HG02588 (cell line): ENCODE measurements around the gene TNNT2.

ENCODE experiments used
- ATAC-seq: cut with Tn5 transposase; IDR thresholded peaks from one replicate; pipeline ENCODE4 v1.9.1; 2021; ENCODE audit warnings: mild to moderate bottlenecking, moderate library complexity; ENCODE audit not compliant: unreplicated experiment

TNNT2 gene

DNA sequence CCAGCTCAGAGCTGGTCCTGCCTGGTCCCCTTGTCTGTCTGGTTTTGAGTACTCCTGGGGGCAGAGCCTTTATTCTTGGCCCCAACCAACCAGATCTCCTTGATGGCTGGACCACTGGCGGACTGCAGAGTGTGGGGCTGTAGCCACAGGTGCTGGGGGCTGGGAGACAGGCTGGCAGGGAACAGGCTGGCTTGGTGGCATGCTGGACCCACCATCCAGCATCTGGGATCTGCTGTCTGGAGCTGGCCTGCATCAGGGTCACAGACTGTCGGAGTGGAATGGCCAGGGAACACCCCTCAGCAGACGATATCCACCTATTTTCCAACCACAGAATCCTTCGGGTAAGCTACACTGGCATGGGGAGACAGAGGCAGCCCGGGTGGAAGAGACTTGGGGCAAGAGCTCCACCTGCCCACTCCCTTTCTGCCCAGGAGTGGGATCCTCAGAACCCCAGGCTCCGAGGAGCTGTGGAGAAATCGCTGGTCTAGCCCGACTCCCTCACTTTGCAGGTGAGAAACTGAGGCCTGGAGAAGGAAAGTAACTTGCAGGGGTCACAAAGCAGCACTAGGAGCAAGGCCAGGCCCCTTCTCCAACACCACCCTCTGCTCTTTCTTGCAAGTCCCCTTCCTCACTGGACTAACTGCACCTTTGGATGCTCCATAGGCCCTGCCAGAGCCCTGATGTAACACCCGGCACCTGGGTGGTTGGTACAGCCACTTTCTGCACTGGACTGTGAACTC lies 40.6 kb downstream of the TNNT2 start:
- no peak for ATAC-seq

DNA sequence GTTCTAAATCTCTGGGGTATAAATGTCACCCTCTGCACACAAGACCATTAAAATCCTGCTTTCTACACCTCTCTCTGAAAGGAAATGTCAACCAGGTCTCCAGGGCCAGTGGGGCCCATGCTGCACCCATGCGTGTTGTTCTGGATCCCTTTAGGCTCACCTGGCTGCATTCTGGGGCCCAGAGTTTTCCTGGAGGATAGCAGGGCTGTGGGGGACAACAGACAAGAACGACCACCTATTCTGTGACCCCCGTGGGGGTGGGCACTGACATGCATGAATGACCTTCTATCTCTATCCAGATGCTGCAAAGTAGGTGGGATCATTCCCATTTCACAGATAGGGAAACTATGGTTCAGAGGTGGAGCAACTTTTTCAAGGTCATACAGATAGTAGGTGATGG lies 41.6 kb downstream of the TNNT2 start:
- ATAC-seq = no peak

DNA sequence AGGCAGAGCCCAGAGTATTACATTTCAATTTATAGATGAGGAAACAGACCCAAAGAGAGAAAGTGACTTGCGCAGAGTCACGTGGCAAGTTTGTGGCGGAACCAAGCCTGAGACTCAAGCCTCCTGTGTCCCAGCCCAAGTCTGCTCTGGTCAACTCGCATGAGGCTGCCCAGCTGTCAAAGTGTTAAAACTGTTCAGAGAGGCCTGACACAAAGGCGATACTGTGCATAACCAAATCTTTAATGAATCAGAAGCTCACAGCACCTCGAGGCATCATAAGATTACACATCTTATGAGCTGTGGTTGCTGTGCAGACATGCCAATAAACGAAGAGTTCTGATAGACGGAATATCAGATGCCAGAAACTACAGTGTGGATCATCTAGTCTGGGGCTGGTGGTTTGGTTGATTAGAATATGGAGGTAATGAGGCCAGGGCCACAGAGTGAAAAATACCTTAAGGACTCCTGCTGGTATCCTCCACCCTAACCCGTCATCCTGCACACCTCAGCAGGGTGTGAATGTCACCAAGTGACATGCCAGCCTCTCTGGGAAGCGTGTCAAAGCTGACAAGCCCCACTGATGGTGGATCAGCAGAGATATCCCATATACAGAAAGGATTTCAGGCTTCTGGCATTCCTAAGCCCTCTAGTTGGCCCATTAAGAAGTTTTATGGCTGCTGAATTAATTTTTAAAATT lies 42.2 kb downstream of the TNNT2 start:
- ATAC-seq = no peak

DNA sequence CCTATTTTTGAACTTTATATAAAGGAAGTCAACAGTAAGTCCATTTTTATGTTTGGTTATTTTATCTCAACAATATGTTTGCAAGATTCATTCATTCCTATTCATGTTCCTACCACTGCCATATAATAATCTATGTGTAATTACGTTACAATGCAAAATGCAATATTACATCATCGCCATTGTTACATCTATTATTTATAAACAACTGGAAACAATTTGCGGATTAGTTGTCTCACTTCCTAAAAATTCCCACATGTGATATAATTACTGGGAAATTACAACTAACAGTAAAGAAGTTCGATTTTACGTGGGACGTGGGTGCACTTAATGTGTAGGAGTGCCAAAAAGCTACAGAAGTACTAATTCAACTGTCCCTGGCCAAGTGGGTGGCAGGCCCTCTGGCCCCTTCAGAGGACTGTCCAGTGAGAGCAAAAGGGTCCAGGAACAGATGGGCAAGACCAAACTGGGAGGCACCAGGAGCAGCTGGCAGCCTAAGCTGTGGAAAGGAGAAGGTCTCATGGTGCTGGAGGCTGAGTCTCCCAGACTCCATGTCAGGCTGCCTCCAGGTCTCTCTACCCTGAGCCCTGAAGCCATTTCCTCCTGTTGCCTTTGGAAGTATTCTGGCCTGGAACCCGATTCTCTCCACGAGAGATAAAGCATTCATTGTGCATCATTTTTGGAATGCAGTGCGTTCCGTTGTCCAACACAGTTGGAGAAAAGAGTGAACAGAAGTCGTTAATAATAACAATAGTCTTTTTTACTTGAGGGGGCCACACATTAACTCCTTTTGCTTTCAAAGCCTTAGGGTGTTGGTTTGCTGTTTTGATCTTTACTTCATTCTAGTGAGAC lies 42.9 kb downstream of the TNNT2 start:
- no peak for ATAC-seq

DNA sequence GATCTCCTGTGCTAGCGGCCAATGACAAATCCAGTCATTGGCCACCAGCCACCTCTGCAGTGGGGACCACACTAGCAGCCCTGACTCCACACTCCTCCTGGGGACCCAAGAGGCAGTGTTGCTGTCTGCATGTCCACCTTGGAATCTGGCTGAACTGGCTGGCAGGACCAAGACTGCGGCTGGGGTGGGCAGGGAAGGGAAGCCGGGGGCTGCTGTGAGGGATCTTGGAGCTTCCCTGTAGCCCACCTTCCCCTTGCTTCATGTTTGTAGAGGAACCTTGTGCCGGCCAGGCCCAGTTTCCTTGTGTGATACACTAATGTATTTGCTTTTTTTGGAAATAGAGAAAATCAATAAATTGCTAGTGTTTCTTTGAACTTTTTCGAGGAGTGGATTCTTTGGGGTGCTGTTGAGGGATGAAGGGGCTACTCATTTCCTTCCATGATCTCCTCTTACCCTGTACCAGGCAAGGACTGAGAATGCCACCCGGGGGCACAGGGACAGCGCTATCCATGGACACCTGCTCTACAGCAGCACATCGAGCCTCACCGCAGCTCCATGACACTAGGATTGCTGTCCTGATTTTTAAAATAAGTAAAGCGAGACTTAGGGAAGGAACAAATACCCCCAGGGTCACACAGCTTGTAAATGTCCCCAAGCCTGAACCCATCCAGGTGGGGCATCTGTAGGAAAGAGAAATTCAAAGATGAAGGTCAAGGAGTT lies 44.7 kb downstream of the TNNT2 start:
- no peak for ATAC-seq

DNA sequence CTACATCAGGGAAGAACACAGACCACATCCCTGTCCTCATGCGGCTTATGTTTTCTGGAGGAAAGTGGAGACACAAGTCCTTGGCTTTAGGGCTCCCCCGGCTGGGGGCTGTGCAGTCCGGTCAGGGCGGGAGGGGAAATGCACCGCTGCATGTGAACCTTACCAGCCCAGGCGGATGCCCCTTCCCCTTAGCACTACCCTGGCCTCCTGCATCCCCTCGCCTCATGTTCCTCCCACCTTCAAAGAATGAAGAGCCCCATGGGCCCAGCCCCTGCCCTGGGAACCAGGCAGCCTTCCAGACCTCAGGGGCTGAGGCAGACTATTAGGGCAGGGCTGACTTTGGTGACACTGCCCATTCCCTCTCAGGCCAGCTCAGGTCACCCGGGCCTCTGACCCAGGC lies 45.5 kb downstream of the TNNT2 start:
- no peak for ATAC-seq

DNA sequence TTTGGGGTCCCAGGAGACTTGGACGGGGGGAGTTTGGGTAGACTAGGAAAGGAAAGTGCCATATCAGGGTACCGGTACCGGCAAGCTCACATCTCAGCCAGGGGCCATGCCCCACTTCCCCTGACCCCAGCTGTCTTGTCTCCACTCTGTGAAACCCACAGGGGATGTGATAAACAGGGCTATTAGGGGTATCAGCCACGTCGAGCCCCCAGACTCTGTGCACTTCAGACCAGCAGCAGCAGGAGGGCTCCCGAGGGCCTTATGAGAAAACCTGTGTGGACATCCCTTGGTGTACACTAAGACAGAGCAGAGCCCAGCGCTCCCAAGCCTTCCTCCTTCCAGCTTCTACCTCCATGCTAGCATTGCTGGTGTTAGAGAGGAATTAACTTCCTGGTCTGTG lies 46.3 kb downstream of the TNNT2 start:
- ATAC-seq = no peak

DNA sequence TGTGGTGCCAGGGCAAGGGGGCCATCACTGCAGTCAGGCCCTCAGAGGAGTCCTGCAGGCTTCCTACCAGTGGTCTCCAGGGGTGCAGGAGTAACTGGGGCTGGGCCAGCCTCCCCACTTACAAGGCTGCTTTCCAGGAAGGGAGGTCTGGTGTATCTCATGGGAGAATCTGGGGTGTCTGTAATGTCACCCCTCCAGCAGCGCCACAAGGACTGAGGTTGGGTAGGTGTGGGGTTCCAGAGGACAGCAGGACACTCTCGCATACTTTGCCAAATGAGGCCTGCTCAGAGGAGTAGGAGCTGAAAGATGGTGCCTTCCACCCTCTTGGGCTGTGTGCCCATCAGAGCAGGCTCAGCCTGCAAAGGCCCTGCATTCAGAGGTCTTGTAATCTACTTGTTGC lies 46.9 kb downstream of the TNNT2 start:
- no peak for ATAC-seq

DNA sequence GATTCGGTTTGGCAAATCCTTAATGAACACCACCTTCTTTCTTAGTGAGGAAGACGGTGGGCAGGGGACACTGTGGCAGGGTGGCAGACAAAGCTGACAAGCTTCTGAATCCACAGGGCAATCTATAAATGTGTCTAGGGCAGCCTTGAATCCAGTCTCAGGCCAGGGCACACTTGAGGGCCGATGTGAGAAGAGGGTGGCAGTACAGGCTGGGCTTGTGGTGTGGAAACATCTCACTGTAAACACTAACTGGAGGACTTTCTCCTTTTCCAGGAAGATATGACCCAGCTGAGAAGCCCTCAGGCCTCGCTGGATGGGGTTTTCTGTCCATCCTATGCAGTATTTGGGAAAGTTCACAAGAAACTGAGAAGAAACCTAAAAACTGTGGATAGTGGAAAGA lies 47.7 kb downstream of the TNNT2 start:
- no peak for ATAC-seq

DNA sequence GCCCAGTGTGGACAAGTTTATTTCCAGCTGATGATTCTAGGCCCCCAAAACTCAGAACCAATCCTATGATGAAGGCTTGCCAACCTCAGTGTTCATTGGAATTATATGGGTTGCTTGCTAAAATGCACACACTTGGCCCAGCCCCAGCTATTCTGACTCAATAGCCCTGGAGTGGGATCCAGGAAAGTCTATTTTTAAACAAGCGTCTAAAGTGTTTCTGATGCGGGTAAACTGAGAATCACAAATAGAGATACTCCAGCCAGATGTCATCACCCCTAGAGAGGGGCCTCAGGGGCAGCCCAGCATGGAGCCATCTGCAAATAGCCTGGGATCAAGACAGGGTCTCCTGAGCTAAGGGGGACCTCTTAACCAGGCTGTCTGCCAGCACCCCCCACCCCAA lies 48.2 kb downstream of the TNNT2 start:
- no peak for ATAC-seq

DNA sequence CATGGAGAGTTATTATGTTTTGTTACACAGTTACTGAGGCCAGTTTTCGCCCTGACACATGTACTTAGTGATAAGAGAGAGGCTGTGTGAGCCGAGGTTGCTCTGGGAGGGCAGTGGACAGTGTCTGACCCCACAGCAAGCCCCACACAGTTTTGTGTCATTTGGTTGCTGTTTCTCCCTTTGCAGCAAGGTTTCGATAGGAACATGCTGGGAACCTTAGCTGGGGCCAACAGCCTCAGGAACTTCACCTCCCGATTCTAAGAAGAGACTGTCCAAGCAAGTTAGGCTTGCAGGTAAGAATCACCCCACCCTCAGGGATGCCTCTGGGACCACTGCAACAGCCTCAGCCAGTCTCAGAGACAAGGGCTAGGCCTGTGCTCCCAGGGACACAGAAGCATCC lies 48.9 kb downstream of the TNNT2 start:
- ATAC-seq = no peak

DNA sequence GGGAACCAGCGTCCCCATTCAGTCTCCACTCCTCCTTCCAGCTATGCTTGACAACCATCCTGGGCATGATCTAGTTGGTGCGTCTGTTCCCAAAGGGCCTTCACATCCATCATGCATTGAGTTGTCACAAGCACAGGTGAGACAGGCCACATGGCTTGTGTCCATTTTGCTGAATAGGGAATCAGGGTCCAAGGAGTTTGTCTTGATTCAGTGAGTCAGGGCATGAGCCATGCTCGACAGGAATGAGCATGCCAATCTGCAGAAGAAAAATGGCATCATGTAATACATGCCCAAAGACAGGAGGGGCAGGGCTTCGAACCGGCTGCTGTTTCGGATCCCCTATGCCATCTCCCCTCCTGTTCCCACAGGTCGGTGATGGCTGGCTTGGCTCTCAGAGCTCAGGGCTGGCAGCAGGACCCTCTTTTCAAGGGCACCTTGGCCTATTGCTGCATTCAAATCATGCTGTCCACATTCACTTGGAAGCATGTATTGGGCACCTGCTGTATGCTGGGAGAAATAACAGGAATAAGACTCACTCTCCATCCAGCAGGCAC lies 49.7 kb downstream of the TNNT2 start:
- ATAC-seq = no peak

DNA sequence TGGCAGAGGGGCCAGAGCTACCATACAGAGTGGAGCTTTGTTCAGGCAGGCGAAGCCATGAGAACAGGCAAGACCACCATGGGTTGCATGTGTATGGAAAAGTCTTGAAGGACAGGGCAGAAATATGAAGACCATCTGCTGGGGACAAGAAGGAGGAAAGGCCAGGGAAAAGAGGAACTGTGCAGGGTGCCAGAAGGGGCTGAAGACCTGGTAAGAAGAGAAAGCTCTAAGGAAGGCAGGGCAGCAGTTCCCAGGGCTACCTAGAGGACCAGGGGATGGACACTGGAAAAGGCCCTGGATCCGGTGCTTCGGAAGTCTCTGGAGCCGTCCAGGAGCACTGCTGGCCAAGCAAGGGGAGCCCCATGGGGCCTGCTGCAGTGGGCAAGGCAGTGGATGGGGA lies 50.8 kb downstream of the TNNT2 start:
- no peak for ATAC-seq

DNA sequence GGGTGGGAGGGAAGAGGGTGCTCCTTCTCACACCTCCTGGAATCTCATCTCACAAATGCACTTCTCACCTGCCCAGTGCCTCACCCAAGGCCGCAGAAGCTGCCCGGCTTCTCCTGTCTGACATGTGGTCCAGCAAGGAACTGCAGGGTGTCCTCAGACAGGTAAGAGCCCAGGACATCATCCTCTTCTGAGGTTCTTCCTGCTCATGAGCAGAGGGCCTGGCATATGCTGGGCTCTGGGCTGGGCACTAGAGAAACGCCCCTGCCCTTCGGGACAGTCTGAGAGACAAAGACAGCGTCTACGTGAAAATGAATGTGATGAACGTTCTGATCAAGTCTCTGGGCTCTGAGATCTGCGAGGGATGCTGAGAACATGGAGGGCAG lies 51.8 kb downstream of the TNNT2 start:
- ATAC-seq = no peak

DNA sequence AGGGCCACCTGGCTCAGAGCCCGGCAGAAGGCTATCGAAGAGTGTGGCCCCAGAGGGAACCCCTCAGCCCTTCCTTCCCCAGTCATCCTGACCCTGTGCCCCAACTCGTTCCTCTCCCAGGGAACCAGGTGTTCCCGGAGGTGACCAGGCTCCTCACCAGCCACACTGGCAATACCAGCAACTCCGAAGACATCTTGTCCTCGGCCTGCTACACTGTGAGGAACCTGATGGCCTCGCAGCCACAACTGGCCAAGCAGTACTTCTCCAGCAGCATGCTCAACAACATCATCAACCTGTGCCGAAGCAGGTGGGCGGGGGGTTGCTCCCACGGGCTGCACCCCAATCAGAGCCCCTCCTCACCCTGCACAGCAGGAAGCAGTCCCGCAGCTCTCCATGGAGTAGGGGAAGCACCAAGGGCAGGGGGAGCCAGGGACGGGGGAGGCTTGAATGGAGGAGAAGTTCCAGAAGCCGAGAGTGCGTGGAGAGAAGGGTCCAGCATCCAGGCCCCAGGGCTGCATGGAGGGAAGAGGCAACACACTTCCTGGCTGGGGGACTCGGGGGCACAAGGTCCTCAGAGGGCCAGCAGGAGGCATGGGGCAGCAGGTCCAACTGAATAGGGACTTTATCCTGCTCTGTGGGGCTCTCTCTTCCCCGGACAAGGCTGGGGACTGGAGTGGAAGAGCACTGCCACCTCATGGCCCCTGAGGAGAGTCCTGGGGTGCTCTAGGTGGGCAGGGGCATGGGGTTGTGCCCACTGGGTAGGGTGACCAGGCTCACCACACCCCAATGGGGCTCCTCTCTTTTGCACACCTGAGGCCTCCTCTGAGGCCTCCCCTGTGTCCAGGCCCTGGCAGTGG lies 52.4 kb downstream of the TNNT2 start:
- no peak for ATAC-seq

DNA sequence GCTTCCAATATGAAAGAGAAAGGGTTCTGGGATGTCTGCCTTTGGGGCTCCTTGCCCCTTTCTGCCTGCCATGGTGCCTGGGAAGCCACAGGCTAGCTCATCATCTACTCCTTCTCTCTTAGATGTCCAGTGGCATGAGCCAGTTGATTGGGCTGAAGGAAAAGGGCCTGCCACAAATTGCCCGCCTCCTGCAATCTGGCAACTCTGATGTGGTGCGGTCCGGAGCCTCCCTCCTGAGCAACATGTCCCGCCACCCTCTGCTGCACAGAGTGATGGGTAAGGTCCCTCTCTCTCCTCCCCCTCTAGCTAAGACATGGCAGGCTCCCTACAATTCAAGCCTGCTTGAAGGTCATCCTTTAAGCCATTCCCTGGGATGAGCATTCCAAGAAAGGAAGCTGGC lies 53.2 kb downstream of the TNNT2 start:
- no peak for ATAC-seq

DNA sequence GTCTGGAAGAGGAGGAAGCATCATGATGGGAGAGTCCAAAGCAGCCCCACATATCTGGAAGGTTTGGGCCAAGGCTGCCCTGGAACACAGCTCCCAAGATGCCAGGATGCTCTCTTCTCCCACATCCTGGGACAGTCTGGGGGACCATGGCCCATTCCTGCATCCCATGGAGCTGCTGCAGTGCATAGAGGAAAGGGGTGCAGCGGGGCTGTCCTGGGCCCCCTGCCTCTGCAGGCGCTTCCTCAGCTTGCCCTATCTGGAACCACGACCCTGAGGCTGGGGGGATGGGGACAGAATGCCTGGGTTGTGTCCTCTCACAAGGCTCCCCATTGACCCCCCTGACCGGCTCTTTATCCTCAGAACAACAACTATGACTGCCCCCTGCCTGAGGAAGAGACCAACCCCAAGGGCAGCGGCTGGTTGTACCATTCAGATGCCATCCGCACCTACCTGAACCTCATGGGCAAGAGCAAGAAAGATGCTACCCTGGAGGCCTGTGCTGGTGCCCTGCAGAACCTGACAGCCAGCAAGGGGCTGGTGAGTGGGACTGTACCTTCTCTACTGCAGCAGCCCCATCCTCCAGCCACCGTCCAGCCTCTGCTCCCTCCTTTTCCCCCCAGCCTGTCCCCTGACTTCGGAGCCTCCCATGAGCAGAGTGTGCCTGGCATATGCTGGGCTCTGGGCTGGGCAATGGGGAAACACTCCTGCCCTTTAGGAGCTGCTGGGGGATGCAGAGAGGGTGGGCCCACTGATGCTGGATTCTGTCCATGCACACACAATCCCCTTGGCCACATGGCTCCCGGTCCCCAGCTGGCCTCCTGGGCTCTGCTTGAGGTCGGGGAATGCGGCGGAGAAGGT lies 54.6 kb downstream of the TNNT2 start:
- ATAC-seq = no peak

DNA sequence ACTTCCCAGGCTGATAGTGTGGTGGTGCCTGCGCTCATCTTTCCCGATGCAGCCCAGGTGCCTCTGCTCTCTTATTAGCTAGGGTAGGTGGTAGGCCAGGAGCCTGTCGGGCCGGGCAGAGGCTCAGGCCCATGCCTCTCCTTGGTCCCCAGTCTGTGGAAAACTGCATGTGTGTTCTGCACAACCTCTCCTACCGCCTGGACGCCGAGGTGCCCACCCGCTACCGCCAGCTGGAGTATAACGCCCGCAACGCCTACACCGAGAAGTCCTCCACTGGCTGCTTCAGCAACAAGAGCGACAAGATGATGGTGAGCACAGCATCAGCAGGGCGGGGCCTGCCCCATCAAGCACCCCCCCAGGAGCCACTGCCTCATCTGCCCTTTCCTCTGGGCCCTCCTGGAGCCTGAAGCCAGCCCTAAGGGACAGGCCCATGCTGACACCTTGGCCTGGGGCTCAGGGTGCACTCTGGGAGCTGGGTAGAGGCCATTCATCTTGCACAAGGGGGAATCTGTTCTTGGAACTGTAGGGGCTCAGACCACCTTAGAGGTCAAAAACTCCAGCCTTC lies 55.6 kb downstream of the TNNT2 start:
- no peak for ATAC-seq
